Activated CD8-positive, alpha-beta memory T cell treated with anti-CD3 and anti-CD28 coated beads, Interleukin-2, amount 50 U/mL, for 24 hours (primary cell): ENCODE measurements around the gene GAK.

Source experiments
- DNase-seq: peaks from one replicate; pipeline ENCODE4 v3.0.0-alpha.2; 2020; ENCODE audit errors: extremely low read depth

GAK gene

GRCh38 chr4:851701-852430 lies 80.2 kb downstream of the GAK start:
- DNase-seq: no peak

- DNase-seq: no peak
Observed at GRCh38 chr4:850323-850945, 81.7 kb downstream of the GAK start.

GRCh38 chr4:849478-850175 lies 82.5 kb downstream of the GAK start:
- no peak for DNase-seq

GRCh38 chr4:848803-849477 lies 83.2 kb downstream of the GAK start:
- DNase-seq: no peak

- DNase-seq: no peak
Observed at GRCh38 chr4:848307-848691, 83.8 kb downstream of the GAK start.

GRCh38 chr4:845836-846251 lies 86.3 kb downstream of the GAK start:
- DNase-seq: no peak

GRCh38 chr4:845233-845835 lies 86.8 kb downstream of the GAK start:
- no peak for DNase-seq

- no peak for DNase-seq
Observed at GRCh38 chr4:844752-845232, 87.3 kb downstream of the GAK start.

- DNase-seq: no peak
Observed at GRCh38 chr4:839675-840443, 92.3 kb downstream of the GAK start.

GRCh38 chr4:837772-838171 lies 94.3 kb downstream of the GAK start:
- no peak for DNase-seq

GRCh38 chr4:836750-837301 lies 95.3 kb downstream of the GAK start:
- no peak for DNase-seq

- no peak for DNase-seq
Observed at GRCh38 chr4:836003-836511, 96.1 kb downstream of the GAK start.

- no peak for DNase-seq
Observed at GRCh38 chr4:835148-836002, 96.7 kb downstream of the GAK start.

GRCh38 chr4:834368-835147 lies 97.6 kb downstream of the GAK start:
- no peak for DNase-seq

- DNase-seq: no peak
Observed at GRCh38 chr4:833731-834367, 98.3 kb downstream of the GAK start.

- no peak for DNase-seq
Observed at GRCh38 chr4:833156-833555, 99.0 kb downstream of the GAK start.

GRCh38 chr4:832536-832935 lies 99.6 kb downstream of the GAK start:
- DNase-seq: no peak

- DNase-seq: no peak
Observed at GRCh38 chr4:832108-832507, 100.0 kb downstream of the GAK start.

GRCh38 chr4:831483-831805 lies 100.7 kb downstream of the GAK start:
- no peak for DNase-seq
